Breast epithelium (tissue), 4 donors: ENCODE measurements around the gene BFSP2. TPM values are rescaled to one million over a fixed set of nuclear protein-coding genes. Genes with fewer than 3 reads are reported as not detected.

Source experiments
- DNase-seq, 2 donors: peaks; one replicate each; pipeline ENCODE4 v3.0.0-alpha.2; 2019; ENCODE audit warnings: low spot score in 2 of 2
- H3K27ac ChIP-seq, 2 donors: fragments of 200-600 bp; sonication (generic) in 1 of 2; one replicate each; pipeline ENCODE4 v1.5.1; 2016 to 2019; ENCODE audit warnings: mild to moderate bottlenecking in 1 of 2
- H3K27me3 ChIP-seq, 2 donors: fragments of 200-600 bp; sonication (generic) in 1 of 2; one replicate each; pipeline versions ENCODE4 v1.5.1 to v1.6.0; 2017 to 2019; ENCODE audit warnings: control low read depth in 1 of 2, mild to moderate bottlenecking in 1 of 2
- H3K36me3 ChIP-seq: fragments of 200-600 bp; one replicate; pipeline ENCODE4 v1.5.1; 2019
- H3K4me1 ChIP-seq, 2 donors: fragments of 200-600 bp; sonication (generic); one replicate each; pipeline ENCODE4 v1.5.1; 2016 to 2019; ENCODE audit warnings: control low read depth in 1 of 2
- H3K4me3 ChIP-seq, 3 donors: fragments of 200-600 bp; sonication (generic); 1 replicate in 2 of 3; 2 replicates in 1 of 3; pipeline ENCODE4 v1.5.1; 2016 to 2019; ENCODE audit warnings: mild to moderate bottlenecking in 3 of 3, moderate library complexity in 2 of 3
- H3K9me3 ChIP-seq, 2 donors: fragments of 200-600 bp; sonication (generic) in 1 of 2; one replicate each; pipeline ENCODE4 v1.5.1; 2016 to 2019; ENCODE audit warnings: control low read depth in 1 of 2
- POLR2A ChIP-seq: fragments of 450-650 bp; IDR thresholded peaks from one replicate; pipeline ENCODE4 v1.6.1; 2016; ENCODE audit warnings: antibody characterized with exemption, mild to moderate bottlenecking, moderate library complexity
- POLR2AphosphoS5 ChIP-seq, 3 donors: sonication (generic); formaldehyde crosslinking; IDR thresholded peaks; one replicate each; pipeline ENCODE4 v1.6.1; 2017; ENCODE audit warnings: antibody characterized with exemption in 3 of 3
- intact Hi-C: fragments of 100-400 bp; cut with DNase I; formaldehyde crosslinking; loops from one replicate; pipeline ENCODE4 v1.15.1; 2023; ENCODE audit warnings: low total_unique reads
- total RNA-seq, 3 donors: library from RNA; depleted of rRNA; stranded (reverse); fragments of >200 nt; gene quantifications; one replicate each; pipeline ENCODE4 v1.1.0, GENCODE V29; 2016
- TF ChIP-seq, protein P1 (sequence below), 3 donors: fragments of 450-650 bp; IDR thresholded peaks; one replicate each; pipeline ENCODE4 v1.5.1; 2016 to 2017; ENCODE audit warnings: antibody characterized with exemption in 3 of 3, mild to moderate bottlenecking in 3 of 3, moderate library complexity in 3 of 3

The BFSP2 gene
- total RNA-seq, 3 donors from 2014 or later: not detected

DNA sequence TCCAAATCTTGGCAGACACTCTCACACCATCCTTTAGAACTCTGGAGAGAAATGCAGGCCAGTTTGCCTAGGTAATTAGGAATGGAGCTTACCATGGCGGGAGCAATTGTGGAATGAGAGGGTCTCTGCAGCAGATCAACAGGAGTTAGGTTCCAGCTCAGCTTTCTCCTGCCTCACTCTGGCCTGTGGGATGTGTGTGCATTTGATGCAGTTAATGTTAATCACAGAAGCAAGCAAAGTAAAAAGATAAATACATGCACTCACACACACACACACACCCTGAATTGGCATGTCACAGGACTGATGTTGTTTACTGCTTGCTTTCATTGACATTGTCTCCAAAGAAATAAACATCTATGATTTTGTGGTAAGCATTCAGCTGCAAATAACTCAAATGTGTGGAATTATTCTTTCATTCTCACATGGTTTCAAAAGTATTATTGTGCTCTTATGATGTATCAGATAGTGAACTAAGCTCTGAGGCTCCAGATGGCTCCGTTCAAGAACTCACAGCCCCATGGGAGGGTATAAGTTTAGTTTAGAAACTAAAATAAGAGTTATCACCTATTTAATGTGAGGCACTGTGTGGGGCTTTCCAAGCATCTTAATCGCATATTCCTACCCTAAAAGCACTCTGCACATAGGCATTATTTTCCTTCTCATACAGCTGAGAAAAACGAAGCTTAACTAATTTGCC is 31.3 kb upstream of the BFSP2 start:
- H3K27me3 ChIP-seq: no peaks in the 10 kb centered on the region
- no peak for DNase-seq
- TF ChIP-seq POLR2AphosphoS5 (IDR thresholded peaks at IDR 0.05) (no peak), POLR2A (no peak)
- TF ChIP-seq, protein P1, sequence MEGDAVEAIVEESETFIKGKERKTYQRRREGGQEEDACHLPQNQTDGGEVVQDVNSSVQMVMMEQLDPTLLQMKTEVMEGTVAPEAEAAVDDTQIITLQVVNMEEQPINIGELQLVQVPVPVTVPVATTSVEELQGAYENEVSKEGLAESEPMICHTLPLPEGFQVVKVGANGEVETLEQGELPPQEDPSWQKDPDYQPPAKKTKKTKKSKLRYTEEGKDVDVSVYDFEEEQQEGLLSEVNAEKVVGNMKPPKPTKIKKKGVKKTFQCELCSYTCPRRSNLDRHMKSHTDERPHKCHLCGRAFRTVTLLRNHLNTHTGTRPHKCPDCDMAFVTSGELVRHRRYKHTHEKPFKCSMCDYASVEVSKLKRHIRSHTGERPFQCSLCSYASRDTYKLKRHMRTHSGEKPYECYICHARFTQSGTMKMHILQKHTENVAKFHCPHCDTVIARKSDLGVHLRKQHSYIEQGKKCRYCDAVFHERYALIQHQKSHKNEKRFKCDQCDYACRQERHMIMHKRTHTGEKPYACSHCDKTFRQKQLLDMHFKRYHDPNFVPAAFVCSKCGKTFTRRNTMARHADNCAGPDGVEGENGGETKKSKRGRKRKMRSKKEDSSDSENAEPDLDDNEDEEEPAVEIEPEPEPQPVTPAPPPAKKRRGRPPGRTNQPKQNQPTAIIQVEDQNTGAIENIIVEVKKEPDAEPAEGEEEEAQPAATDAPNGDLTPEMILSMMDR (IDR thresholded peaks at IDR 0.05): no peak
- H3K4me1 ChIP-seq: no peaks in the 10 kb centered on the region
- no peaks in the 10 kb centered on the region for H3K36me3 ChIP-seq
- H3K9me3 ChIP-seq: no peaks in the 10 kb centered on the region
- H3K4me3 ChIP-seq: no peak overlapping the region
- H3K27ac ChIP-seq: no peak overlapping the region
- intact Hi-C loops: no loop called here

DNA sequence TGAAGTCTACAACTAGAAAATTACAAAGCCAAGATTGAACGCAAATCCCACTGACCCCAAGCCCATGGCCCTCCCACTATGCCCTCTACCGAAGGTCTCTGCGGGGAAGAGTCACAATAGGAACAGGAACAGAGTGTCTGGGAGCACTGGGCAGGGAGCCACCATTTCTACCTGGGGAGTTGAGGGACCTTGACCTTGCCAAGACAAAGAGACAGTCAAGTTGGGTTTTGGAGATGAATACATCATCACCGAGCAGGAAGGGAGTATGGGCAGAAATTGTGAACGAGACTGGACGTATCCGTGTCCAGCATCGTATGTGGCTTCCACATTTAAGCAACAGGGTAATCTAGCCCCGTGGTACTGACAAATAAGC is 30.8 kb upstream of the BFSP2 start:
- TF ChIP-seq, protein P1 (IDR thresholded peaks at IDR 0.05): no peak
- TF ChIP-seq POLR2AphosphoS5 (IDR thresholded peaks at IDR 0.05): no peak
- TF ChIP-seq POLR2A: no peak
- Histone ChIP-seq H3K9me3 (no peaks in the 10 kb centered on the region), H3K27me3 (no peaks in the 10 kb centered on the region), H3K36me3 (no peaks in the 10 kb centered on the region), H3K4me1 (no peaks in the 10 kb centered on the region), H3K27ac (no peak overlapping the region), H3K4me3 (no peak overlapping the region)
- no peak for DNase-seq
- intact Hi-C loops: no loop called here

DNA sequence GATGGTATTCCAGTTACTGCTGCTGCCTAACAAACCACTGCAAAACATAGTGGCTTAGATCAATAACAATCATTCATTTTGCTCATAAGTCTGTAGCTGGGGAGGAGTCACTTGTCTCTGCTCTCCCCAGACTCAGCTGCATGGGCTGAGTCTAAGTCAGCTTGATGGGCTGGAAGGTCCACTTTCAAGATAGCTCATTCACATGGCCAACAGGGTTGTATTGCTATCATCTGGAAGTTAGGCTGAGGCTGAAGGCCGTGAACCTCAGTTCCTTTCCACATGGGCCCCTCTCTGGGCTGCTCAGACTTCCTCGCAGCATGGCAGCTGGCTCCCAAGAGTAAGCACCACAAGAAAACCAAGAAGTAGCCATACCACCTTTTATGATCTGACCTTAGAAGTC is 28.7 kb upstream of the BFSP2 start:
- Histone ChIP-seq H3K27me3 (no peaks in the 10 kb centered on the region), H3K4me1 (no peaks in the 10 kb centered on the region), H3K9me3 (no peaks in the 10 kb centered on the region), H3K27ac (no peak overlapping the region), H3K4me3 (no peak overlapping the region), H3K36me3 (no peaks in the 10 kb centered on the region)
- intact Hi-C loops: no loop called here
- TF ChIP-seq, protein P1 (IDR thresholded peaks at IDR 0.05): no peak
- TF ChIP-seq POLR2A (no peak), POLR2AphosphoS5 (IDR thresholded peaks at IDR 0.05) (no peak)
- DNase-seq: no peak

DNA sequence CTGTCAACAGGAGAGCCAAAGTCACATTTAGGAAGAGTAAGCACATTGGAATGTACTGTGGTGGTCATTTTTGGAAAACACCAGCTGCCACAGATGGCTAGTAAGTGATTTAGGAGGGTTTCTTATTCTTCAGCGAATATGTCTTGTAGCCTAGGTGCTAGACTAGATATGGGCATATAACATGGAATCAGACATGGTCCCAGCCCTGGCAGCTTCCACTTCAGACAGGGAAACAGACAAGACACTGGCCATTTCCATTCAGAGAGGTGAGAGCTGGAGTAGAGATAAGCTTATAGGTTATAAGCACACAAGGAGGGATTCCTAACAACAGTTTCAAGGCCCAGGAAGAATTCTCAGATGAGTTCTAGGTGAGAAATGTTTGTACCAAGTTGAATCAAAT is 28.2 kb upstream of the BFSP2 start:
- TF ChIP-seq POLR2AphosphoS5 (IDR thresholded peaks at IDR 0.05) (no peak), POLR2A (no peak)
- TF ChIP-seq, protein P1 (IDR thresholded peaks at IDR 0.05): no peak
- Histone ChIP-seq H3K9me3 (no peaks in the 10 kb centered on the region), H3K27me3 (no peaks in the 10 kb centered on the region)

DNA sequence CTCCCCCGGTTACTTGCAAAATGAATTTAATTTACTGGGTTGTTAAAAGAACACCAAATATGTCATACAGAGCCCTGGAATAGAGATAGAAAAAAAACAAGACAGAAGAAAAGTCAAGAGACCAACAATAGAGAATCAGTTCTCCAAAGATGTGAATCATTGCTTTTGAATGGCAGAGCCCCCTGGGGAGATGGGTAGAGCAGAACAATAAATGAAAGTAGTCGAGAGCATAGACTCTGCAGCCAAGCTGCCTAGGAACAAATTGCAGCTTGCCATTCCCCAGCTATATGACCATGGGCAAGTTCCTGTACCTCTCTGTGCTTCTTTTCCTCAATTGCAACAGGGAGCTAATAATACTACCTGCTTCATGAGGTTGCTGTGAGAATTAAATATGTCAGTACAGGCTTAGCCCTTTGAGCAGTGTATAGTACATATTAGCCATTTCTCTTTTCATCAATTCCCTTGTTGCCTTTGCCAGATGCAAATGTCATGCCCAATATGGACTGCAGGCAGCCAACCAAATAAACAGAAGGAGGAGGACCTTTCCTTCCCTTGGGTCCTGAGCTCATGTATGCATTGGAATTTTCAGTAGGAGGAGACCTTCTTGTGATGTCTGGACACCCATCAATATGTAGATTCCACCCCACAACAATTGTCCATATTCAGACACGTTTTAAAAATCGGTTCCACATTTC is 25.0 kb upstream of the BFSP2 start:
- H3K27me3 ChIP-seq: no peaks in the 10 kb centered on the region

More for the DNA sequence above, 28.2 kb upstream of the BFSP2 start:
- no peak overlapping the region for H3K27ac ChIP-seq
- no peaks in the 10 kb centered on the region for H3K36me3 ChIP-seq
- no peak overlapping the region for H3K4me3 ChIP-seq
- no peaks in the 10 kb centered on the region for H3K4me1 ChIP-seq
- DNase-seq: no peak
- intact Hi-C loops: no loop called here

More for the DNA sequence above, 25.0 kb upstream of the BFSP2 start:
- no peak for TF ChIP-seq POLR2A
- TF ChIP-seq POLR2AphosphoS5 (IDR thresholded peaks at IDR 0.05): no peak
- TF ChIP-seq, protein P1 (IDR thresholded peaks at IDR 0.05): no peak
- no peaks in the 10 kb centered on the region for H3K9me3 ChIP-seq
- H3K4me1 ChIP-seq: no peaks in the 10 kb centered on the region
- intact Hi-C loops: no loop called here
- H3K36me3 ChIP-seq: no peaks in the 10 kb centered on the region
- no peak for DNase-seq
- H3K27ac ChIP-seq: no peak overlapping the region
- H3K4me3 ChIP-seq: no peak overlapping the region
